ENCODE data around the gene WDR1.

Gene WDR1

DNA sequence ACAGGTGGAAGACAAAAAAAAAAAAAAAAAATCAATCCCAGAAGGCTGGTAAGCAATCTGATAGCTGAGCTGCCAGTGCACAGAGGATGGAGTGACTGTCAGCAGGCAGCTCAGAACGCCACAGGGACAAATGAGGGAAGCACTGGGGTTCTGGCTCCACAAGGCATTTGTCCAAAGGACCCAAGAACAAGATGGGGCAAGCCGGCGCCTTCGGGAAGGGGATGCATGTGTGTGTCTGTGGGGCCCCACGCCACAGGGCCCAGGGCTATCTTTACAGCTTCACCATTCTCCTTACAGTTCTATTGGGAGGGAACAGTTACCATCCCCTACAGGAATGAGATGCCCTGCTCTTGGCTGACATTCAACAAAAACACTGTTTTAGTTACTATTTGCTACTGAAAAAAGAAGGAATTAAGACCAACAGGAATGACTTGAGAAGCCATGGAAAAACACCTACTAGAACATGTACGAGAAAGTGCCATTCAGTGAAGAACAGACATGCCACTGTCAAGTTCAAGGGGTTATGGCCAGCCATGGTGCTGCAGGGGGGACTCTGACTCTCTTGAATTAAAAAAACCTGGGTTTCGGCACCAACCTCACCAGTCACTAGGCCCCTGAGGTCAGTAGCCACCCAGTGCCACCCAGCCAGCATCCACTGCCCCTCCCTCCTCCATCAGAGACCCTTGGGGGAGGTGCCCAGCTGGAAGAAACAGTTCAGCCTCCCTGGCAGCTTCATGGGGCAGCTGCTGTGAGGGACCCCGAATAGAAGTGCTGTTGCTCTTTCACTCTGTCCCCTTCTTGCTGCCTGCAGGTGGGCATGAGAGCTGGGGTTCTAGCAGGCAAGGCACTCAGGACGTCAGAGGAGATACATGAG is 18.5 kb downstream of the WDR1 start:
- no peak for DNase-seq

DNA sequence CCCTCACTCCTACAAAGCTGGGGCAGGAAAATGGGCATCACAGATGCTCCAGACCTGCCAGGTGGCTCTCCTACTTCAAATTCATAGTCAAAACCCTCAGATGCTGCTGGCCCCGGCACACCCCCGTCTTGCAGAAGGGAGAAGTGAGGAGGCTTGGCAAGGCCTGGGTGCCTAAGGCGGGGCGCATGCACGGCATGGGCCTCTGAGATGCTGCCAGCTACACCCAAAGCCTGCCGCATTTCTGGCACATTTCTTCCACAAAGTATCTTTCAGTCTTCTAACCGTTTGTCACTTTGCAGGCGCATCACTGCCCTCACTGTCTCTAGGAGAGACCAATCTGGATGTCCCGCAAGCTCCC is 19.6 kb downstream of the WDR1 start:
- DNase-seq, result no peak

DNA sequence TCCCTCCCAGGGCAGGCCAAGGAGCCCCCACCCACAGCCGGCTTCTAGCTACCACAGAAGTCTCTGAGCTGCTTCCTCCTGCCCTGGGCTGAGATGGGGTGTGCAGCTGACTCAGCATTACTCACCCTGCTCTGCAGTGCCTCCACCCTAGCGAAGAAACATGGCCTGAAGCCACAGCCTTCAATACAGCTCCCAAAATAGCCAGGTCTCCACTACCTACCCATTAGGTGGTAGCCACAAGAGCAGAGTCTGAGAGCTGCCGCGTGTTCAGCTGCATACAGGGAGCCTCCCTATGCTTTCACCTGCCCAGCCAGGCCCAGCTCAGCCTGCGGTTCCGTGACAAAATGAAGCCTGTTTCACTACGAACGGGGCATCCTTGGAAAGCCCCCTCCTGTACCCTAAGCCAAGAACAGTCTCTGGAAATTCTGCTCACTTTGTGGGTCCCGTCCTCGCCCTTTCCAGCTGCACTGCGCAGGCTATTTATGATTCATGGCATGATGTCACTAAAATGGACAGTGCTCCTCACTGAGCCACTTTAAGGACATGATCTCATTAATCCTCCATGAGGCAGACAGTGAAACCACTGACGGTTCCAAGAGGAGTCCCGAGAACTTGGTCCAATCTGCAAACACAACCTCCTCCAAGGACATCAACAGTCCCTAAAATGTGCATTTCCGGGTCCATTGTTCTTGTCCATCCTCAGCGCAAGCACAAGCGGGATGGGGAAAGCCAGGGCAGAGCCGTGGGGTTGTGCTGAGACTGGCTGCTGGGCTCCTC is 20.2 kb downstream of the WDR1 start:
- peak; percentile 70 for DNase-seq

DNA sequence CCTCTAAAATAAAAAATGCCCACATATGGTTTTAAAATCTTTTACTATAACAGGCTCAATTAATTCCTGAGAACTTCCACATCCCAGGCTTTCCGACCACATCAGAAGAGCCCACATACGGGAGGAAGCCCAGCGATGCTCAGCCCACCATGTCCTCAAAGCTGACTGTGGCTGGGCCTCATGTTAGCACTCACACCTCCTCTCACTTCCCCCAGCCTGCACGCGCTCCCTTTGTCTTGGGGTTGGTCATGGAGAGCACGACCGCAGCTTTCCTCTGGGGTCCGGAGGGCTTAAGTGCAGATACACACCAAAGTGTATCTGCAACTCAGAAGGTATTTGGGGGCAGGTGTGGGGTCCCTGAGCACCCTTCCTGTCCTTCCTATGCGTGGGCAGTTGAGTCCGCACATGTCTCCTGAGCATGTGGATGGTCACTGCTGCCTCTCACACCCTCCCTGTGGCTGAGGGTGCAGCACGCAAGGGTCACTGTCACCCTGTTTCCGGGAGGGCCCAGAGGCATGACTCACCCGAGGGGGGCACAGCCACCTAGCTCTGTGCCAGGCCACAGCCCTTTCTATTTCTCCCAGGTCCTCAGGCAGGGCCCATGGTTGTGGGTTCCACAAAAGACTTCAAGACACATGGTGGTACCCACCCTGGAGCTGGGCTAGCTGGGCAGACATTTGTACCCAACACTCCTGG is 21.2 kb downstream of the WDR1 start:
- no peak for DNase-seq

DNA sequence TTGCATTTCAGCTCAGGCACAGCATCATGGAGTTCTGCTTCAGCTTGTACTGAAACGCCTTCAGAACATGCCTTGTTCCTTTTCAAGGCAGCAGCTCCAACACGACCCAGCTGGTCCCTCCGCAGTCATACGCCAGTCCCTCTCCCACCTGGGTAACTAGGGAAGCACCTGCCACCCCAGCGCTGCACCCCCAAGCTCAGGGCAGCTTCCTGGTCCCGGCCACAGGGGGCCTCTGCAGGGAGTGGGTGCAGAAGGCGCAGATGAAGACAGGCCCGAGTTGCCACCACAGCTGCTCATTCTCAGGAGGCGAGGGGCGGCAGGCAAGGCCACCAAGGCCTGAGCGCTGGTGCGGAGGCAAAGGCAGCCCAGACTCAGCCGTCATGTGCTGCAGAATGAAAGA is 21.8 kb downstream of the WDR1 start:
- DNase-seq, result no peak

DNA sequence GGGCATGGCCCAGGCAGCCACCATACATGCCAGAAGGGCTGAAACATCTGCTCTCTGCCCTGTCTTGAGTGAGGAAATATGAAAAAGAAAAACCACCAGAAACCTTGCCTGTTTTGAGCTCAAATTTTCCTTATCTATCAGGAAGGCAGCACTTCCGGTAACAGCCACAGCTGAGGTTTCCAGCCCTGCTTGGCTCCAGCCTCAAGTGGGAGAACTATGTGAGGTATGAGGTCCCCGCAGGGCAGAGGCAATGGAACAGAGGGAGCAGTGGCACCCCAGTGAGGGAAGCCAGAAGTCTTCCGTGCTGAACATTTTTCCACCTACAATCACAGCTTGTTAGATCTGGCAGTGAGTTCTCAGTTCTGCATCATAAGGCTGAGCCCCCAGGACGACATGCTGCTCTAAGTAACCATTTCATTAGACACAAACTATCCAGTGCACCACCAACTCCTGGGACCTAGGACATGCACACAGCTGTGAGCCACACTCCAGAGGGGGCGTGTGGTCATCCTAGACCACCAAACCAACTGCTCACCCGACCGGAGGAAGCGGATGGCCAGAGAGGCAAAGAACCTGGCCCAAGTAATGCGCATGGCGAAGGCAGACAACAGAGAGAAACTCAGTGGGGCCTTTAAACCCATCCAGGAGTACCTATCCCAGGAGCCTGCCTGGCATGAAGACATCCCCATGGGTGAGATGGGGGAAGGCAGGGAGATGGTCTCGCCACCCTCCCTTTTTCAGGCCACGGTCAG is 22.6 kb downstream of the WDR1 start:
- DNase-seq, result no peak

DNA sequence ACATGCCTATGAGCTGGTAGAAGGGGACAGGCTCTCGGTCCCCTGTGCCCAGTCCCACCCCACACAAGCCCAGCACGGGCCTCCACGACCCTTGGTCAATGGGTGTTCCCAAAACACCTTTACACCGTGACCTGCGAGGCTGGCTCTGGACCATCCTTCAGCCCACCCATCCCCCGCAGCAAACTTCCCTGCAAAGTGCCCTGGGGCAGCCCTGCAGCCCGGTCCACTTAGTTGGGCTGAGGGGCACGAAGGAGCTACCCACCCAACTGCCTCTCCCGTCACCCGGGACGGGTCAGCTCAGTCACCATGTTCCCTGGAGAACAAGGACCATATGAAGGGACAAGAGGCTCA is 23.4 kb downstream of the WDR1 start:
- DNase-seq, result no peak

DNA sequence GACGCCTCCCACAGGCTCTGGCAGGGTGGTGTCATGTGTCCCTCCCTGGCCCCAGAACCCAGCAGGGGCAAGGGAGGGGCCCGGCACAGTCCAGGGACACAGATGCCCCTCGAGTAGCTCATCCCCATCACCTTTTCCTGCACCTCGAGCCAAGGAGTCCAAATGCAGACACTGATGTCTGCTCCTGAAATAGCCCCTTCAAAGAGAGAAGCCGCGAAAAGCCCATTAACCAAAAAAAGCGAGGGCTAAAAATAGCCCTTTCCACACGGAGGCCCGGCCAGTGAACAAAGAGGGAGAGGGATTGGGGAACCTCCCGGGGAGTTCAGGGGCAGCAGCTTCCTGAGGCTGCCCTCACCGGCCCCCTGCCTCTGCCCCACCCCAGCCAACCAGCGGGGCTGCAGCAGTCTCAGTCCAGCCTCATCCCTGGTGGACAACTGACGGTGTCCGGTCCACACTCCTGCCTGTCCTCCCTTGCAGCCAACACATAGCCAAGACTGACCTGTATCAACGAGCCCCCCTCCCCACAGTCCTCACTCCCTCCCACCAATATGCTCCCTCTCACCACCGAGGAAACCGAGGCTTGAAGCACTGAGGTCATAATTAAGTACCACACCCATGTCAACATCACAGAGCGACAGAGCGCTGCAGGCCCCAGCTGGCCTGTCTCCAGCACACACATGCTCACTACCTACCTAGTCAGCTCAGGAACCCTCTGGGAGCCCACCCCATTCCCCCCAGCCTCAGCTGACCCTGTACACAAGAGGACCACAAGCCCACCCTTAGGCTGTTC is 23.9 kb downstream of the WDR1 start:
- no peak for DNase-seq

DNA sequence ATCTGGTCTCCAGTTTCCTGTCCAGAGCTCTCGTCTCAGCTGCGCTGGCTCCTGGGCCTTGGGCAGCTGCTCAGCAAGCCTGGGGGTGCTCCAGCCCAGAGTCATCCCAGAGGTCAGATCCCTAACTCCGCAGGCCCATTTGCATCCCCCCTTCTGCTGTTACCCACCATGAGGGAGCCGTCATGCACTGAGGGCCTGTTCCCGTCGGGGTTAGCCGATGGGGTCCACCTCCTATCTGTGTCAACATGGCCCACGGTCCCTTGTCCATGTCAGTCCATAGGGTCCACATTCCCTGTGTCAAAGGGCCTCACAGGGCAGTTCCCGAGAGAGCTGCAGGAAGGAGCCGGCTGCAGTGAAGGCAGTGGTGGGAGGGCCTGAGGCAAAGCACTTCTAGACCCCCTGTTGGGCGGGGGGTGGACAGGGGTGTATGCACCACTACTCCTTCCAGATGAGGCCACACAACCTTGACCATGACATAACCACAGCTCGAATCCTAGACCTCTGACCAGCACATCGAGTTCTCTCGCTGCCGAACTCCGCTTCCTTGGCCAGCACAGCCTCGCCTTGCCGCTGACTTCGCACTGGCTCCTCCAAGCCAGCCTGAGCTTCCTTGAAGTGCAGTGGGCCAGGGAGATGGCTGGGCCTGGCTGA is 24.9 kb downstream of the WDR1 start:
- DNase-seq, result no peak

DNA sequence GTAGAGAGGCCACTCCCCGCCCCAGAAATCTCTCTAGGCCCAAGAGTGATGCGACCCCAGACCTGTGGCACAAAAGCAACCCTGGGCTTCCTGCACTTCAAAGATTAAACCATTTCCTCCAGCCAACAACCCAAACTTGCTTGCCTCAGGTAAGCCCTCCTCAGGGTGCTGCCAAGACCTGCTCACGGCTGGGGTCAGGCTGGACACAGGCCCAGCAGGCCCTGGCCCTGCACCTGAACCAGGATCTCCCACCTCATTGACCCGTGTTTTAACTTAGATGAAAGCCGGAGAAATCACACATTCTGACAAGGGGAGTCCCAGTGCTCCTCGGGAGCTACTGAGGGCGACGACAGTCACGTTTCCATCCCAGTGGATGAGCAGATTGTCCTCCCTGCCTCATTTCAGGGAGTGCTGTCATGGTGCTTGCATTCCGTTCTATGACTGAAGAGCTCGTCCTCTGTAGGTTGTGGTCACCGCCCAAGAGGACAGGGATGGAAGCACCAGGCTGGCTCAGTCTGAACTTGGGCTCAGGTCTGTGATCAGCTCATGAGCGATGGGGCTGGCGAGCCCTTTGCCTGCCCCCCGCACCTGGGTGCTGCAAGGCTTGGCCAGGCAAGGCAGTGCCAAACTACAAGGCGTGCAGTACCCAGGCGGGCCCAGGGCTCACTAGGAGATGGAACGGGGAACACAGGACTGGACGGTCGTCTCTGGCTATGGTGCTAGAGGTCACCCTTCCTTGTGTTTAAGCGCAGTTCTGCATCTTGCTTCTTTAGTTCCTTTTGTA is 25.9 kb downstream of the WDR1 start:
- DNase-seq, result no peak

DNA sequence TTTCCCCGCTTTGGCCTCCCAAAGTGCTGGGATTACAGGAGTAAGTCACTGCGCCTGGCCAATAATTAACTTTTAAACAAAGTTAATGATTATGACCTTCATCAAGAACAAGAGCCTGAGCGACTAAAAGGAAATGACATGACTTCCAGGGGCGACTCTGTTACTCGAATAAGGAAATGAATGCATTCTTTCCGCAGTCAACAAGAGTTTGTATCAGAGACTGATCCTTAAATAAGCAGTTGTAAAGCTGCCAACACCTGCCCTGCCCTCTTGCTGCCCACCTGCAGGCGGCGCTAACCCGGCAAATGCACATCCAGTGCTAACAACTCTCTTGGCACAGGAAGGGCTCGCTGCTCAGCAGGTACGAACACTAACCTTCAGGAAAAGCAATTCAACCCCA is 27.3 kb downstream of the WDR1 start:
- no peak for DNase-seq

DNA sequence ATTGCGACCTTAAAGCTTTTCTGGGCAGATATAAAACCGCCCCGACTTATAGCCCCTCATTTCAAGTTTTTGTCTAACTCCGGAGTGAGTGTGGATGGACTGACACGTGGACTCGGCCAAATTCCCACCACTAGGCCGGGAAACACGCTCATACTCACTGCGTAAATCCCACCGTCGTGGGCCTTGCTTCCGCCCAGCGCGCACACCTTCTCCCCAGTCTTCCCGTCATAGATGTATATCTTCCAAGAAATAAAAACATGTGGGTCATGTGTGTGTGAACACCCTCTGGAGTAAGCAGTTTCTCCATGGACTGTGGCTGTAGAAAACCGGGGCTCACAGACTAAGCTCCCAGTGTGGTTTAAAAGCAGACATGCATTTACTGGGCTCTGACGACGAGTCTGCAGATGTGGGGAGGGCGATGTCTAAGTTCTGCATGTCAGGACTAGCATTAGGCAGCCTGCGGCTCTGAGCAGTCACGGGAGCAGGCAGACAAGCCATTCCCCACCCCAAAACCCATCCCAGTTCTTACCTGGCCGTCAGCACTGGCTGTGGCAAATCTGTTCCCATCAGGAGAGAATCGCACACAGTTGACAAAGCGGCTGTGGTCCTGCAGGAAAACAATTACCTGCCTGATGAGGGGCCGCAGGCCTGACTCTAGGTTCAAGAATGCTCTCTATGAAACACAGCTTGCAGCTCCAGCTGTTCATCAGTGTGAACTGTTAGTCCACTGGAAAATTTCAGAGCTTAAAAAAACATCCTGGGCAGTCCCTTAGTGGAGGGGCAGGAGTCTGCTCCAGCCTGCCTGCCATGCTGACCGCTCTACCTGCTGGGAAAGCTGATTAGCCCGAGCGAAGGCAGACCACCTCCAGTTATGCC is 28.2 kb downstream of the WDR1 start:
- DNase-seq, result no peak

DNA sequence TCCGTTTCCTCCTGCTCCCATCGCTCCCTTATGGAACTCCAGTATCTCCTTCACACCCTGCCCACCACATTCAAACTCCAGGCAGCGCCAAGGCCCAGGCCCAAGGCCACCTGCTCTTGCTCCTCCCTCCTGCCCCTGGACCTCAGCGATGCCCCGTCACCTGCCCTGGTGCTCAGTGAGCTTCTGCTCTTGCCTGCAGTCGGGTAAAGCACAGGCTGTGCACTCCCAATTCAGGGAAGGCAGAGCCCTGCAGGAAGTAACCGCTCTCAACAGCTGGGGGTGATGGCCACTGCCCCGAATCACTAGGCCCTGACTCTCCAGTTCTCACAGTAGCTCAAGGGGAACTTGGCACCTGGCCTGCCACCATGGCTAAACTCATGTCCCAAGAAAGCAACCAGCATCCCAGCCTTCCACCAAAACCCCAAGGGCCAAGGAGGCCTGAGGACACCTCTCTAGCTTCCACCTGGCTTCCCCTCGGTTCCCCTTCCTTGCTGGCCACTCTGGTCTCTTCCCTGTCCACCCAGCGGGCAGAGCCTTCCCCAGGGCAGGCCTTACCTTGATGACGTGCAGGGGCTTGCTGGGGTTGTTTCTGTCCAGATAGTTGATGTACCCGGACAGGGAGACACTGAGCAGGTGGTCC is 29.3 kb downstream of the WDR1 start:
- no peak for DNase-seq

DNA sequence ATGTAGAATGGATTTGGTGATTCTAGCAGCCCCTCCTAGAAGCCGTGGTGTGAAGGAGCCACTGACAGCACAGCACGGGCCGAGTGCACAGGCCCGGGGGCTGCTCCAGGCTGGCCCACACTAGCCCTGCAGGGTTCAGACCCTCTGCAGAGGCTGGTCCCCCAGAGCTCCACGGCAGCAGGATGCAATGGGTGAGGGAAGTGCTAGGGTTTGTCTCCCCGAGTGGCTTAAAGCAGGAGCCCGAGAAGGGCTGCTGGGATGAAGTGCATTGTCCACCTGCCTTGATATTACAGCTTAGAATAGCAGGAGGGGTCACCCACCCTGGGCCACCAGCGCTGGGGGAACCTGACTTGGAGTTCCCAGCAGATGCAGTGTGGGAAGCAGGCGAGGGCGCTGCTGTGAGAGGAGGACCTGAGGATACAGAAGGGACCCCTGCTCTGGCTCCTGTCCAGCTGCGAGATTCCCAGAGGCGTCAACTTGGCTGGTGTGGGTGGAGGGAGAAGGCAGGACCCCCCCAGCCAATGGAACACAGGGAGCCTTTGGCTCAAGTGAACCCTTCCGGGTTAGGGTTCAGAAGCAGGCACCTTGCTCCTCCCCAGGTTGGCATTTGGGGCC is 30.0 kb downstream of the WDR1 start:
- no peak for DNase-seq

DNA sequence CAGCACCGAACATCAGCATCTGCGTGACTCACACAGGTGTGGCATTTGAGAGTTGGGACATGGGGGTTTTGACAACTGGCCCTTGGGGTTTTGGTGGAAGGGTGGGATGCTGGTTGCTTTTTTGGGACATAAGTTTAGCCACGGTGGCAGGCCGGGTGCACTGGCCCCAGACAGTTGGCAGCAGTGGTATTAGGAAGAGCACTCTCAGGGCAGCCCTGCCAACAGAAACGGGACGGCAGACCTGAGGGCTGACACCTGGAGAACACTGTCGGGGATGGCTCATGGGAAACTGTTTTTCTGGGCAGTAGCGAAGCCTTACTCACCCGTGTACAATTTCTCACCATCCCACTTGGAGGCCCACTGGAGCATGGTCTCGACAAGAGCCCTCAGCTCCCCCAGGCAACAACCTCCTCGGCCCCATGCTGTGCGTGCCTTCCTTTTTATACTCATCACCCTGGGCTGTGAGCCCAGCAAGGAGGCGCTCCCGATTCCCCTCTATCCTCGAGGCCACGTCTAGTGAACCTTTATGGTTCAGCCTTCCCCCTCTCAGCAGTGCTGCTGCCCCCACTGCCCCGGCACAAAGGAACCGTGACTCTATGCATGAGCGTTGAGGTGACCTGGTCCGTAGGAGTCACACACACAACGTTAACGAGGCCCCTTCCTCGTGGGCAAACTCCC is 30.6 kb downstream of the WDR1 start:
- DNase-seq, result no peak

DNA sequence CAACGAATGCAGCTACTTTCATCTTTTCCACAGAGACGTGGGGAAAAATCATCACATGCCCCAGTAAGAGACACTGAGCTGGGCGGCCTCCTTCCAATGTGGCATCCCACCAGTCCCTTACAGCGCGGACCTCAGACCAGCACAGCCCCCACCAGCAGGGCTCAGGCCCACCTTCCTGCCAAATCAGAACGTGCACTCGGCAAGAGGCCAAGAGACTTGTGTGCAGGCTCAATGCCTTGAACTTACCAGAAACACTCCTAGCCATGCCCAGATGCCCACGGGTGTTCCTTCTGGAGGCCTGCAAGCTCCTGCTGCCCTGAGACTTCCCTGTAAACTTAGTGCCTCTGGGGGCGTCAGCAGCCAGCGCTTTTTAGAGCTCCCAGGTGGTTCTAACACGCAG is 31.2 kb downstream of the WDR1 start:
- DNase-seq, result no peak

DNA sequence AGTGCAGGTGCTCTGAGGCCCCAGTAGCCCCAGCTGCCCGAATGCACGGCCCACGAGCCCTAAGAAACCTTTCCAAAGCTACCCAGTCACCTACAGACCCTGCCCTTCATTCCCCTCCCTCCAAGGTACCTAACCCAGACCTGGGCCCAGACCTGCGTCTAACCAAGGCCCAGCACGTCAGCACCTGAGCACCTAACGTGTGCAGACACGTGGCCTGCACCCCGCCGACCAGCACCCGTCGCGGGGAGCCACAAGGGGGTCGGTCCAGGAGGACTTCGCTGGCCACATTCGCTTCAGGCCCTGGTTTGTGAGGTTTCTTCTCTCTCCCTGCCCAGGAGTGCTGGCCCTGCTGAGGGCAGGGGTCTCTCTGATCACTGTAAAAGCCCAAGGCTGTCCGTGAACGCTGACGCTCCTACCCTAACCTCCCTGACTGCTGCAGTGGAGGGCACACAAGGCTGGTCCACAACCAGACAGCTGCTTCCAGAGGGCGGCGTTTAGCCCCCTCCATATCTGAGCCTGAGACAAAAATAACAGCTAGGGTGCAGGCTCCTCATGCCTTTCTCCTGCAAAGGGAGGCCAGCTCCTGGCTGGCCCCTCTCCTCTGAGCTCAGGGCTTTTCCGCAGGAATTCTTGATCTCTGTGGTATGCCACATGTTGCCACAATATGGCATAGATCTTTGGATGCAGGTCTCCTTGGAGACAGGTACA is 31.8 kb downstream of the WDR1 start:
- no peak for DNase-seq
